BLaER1 treated with 17β-estradiol and CSF1 and Interleukin-3, amounts not matched to agents 10 nM and 100 nM (cell line): Measurements from ENCODE around the gene KCNA10.

ENCODE experiments used
- H3K27ac ChIP-seq, 11 experiments: shearing (Covaris generic); formaldehyde crosslinking; 2 replicates each; pipeline ENCODE4 v1.8.1; 2022
- H3K27me3 ChIP-seq, 11 experiments: shearing (Covaris generic); formaldehyde crosslinking; 2 replicates each; pipeline ENCODE4 v1.8.1; 2022
- H3K36me3 ChIP-seq, 11 experiments: shearing (Covaris generic); formaldehyde crosslinking; 2 replicates each; pipeline ENCODE4 v1.8.1; 2022
- H3K4me1 ChIP-seq, 10 experiments: shearing (Covaris generic); formaldehyde crosslinking; 2 replicates each; pipeline ENCODE4 v1.8.1; 2022
- H3K4me2 ChIP-seq, 11 experiments: shearing (Covaris generic); formaldehyde crosslinking; 2 replicates each; pipeline ENCODE4 v1.8.1; 2022
- H3K4me3 ChIP-seq, 10 experiments: shearing (Covaris generic); formaldehyde crosslinking; 2 replicates each; pipeline ENCODE4 v1.8.1; 2022
- H3K9ac ChIP-seq, 11 experiments: shearing (Covaris generic); formaldehyde crosslinking; 2 replicates each; pipeline ENCODE4 v1.8.1; 2022
- H3K9me3 ChIP-seq, 11 experiments: shearing (Covaris generic); formaldehyde crosslinking; replicated peaks in 1 of 11; 2 replicates each; pipeline ENCODE4 v1.8.1; 2022
- H4K20me1 ChIP-seq, 11 experiments: shearing (Covaris generic); formaldehyde crosslinking; 2 replicates each; pipeline ENCODE4 v1.8.1; 2022
- Cebpa-rat ChIP-seq, 11 experiments: shearing (Covaris generic); IDR thresholded peaks; 2 replicates each; pipeline ENCODE4 v1.8.1; 2022

Gene KCNA10

DNA sequence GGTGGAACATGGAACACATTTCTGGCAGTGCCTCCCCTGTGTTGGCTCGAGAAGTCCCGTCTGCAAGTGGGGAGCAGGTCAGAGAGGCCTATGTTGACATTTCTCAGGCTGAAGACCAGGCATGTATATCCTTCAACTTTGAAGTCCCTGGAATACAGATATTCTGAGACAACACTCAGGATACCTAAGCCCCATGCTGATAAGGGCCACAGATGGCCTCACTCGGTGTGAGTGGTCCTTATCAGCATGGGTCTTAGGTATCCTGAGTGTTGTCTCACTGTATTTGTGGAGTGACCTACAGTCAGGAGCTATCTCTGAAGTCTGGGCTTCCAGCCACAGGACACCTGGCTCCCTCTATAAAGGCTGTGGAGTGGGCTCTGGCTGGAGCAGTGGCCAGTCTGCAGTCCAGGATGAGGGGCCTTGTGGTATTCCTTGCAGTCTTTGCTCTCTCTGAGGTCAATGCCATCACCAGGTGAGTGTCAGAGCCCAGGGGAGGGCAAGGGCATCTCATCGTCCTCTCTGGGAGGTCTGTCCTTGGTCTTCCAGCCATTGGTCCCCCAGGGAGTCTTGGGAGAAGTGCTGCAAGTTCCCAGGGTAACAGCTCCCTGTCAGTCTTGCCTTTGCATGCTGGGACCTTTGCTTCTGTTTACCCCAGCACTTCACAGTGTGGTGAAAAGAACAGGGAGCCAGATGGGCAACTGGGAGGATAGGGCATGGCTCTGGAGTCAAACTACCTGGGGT, 38.4 kb downstream of the KCNA10 start:
- no peak for TF ChIP-seq Cebpa-rat (IDR thresholded peaks at IDR 0.05)
- H3K36me3 ChIP-seq = no peaks in the 10 kb centered on the region

DNA sequence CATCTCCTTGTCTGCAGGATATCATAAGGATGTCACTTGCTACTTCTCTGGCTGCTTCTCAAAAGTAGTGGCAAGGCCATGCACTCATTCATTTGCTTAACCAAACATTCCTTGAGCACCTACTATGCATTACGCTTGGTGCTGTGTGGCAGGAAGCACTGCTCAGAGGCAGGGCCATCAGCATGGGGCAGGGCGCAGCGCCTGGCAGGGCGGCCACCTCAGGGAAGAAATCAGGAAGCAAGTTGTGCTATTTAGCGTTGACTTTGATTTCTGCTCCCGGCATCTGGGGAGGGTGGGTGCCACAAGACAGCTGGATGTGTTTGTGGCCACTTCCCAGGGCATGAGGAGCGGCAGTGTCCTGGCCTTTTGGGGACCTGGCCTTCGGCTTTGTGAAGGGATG, 40.1 kb downstream of the KCNA10 start:
- Histone ChIP-seq H3K27ac (no peak overlapping the region), H3K27me3 (no peaks in the 10 kb centered on the region), H3K36me3 (no peaks in the 10 kb centered on the region), H3K4me2 (no peak overlapping the region), H3K4me1 (peaks cover 0 to 25% (median 9%) of the 10 kb centered on the region in 10 experiments; a peak in 10 of 20 replicates), H4K20me1 (no peaks in the 10 kb centered on the region; a peak in 1 of 22 replicates), H3K4me3 (no peak overlapping the region), H3K9me3 (no peaks in the 10 kb centered on the region), H3K9ac (no peak overlapping the region)
- no peak for TF ChIP-seq Cebpa-rat (IDR thresholded peaks at IDR 0.05)

More for the DNA sequence above, 38.4 kb downstream of the KCNA10 start:
- Histone ChIP-seq H4K20me1 (no peaks in the 10 kb centered on the region; a peak in 2 of 22 replicates), H3K9me3 (no peaks in the 10 kb centered on the region), H3K27ac (no peak overlapping the region), H3K4me3 (no peak overlapping the region), H3K27me3 (no peaks in the 10 kb centered on the region), H3K4me2 (no peak overlapping the region), H3K9ac (no peak overlapping the region), H3K4me1 (peaks cover 0 to 25% (median 9%) of the 10 kb centered on the region in 10 experiments; a peak in 10 of 20 replicates)

DNA sequence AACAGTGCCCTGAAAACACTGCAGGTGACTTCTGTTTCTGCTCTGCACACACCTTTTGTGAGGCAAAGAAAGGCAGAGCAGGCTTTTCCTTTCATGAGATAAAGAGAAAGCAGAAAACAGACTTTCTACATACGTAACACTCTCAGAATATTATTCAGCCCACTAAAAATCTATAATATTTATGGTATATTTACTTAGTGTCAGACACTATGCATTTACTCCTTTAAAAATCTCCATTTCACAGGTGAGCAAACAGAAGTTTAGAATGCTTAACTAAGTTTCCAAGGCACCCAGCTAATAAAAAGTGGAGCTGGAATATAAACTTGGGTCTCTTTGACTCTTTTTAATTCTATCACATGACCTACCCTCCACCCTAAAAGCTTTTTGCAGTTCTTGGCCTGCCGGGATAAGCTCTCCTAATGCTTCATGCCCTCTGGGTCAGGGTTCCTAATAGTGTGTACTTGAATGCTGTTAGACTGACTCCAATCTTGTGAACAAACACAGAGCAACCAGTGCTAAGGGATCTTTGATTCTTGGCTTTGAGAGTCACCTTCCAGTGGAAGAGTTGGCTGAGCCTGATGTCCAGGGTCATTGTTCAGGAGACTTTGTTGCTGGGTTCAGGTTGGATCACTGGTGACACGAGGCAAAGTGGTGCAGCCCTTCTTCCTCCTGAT, 40.9 kb downstream of the KCNA10 start:
- Histone ChIP-seq H3K27ac (no peak overlapping the region), H3K36me3 (no peaks in the 10 kb centered on the region), H4K20me1 (no peaks in the 10 kb centered on the region; a peak in 1 of 22 replicates), H3K9me3 (no peaks in the 10 kb centered on the region), H3K4me3 (no peak overlapping the region), H3K4me2 (no peak overlapping the region), H3K27me3 (no peaks in the 10 kb centered on the region), H3K4me1 (peaks cover 0 to 25% (median 9%) of the 10 kb centered on the region in 10 experiments; a peak in 10 of 20 replicates), H3K9ac (no peak overlapping the region)
- TF ChIP-seq Cebpa-rat (IDR thresholded peaks at IDR 0.05) = no peak

DNA sequence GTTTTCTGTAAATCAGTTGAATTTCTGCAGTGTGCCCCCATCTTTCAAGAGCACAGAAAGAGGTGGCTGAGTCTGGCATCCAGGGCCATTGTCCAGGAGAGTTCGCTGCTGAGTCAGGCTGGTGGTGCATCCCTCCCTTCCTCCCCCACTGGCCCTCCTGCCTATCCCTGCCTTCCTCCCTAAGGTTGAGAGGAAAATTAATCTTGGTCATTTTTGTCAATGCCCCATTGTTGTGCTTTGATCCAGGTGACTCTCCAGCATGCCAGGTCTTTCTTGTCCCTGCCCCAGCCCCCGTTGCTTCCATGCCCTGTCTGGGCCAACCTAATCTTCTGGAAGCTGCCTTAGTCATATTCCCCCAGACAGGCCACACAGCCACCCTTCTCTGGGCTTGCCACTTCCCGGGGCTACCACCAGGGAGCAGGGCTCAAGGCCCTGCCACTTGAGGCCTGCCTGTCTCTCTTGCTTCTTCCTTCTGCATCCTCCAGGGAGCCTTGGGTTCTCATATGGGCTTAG, 41.5 kb downstream of the KCNA10 start:
- no peak overlapping the region for H3K4me2 ChIP-seq
- peaks cover 0 to 19% (median 5%) of the 10 kb centered on the region in 10 experiments; a peak in 10 of 20 replicates for H3K4me1 ChIP-seq
- no peak for TF ChIP-seq Cebpa-rat (IDR thresholded peaks at IDR 0.05)
- no peaks in the 10 kb centered on the region for H3K9me3 ChIP-seq
- no peaks in the 10 kb centered on the region for H3K27me3 ChIP-seq
- H3K9ac ChIP-seq = no peak overlapping the region
- no peaks in the 10 kb centered on the region for H3K36me3 ChIP-seq
- no peaks in the 10 kb centered on the region; a peak in 1 of 22 replicates for H4K20me1 ChIP-seq
- no peak overlapping the region for H3K4me3 ChIP-seq
- no peak overlapping the region for H3K27ac ChIP-seq

DNA sequence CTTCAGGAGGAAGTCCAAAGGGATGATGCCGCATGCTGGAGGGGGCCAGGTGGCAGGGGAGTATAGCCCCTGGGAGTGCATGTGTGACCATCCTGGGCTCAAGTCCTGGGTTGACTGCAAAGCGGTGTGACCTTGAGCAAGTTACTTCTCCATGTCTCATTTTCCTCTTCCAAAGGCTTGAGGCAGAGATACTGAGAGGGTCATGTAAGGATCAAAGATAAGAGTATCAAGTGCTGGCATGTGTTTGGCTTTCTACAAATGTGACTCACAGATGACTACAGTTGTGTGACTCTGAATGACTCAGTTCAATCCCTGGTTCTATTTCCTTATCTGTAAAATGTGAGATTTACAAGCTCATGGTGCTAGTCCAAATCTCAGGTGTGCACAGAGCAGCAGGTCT, 41.9 kb downstream of the KCNA10 start:
- H3K4me1 ChIP-seq = peaks cover 0 to 14% (median 1%) of the 10 kb centered on the region in 10 experiments; a peak in 9 of 20 replicates
- no peaks in the 10 kb centered on the region for H3K36me3 ChIP-seq
- no peak overlapping the region for H3K4me3 ChIP-seq
- H3K27ac ChIP-seq = no peak overlapping the region
- no peak for TF ChIP-seq Cebpa-rat (IDR thresholded peaks at IDR 0.05)
- no peak overlapping the region for H3K4me2 ChIP-seq
- H3K27me3 ChIP-seq = no peaks in the 10 kb centered on the region
- H3K9ac ChIP-seq = no peak overlapping the region
- H3K9me3 ChIP-seq = no peaks in the 10 kb centered on the region
- H4K20me1 ChIP-seq = no peaks in the 10 kb centered on the region; a peak in 1 of 22 replicates

DNA sequence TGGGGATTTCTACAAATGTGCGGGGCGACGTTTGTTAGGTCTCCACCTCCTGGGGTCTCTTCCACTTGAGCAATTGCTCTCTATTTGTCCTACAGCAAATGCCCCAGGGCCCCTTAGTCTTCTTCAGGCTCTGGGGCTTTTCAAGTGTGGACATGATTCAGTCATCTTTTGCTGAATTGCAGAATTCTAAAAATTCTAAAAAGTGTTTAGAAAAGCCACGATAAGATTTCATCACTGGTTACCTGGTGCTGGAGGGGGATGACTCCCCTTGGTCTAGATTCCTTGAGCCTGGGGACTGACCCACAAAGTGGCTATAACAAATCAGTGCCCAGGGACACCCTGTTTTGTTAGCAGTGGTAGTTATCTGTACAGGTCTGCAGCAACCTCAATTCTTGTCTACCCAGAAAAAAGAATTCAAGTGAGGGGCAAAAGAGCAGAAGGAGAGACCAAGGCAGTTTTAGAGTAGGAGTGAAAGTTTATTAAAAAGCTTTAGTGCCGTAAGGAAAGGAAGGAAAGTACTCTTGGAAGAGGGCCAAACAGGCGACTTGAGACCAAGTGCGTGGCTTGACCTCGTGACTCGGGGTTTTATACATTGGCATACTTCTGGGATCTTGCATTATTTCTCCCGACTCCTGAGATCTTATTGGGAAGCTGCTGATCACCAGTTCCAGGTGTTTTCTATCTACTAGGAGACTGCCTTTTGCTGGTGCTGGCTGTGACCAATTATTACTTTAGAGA, 42.8 kb downstream of the KCNA10 start:
- Histone ChIP-seq H3K9ac (no peak overlapping the region), H3K36me3 (no peaks in the 10 kb centered on the region), H3K4me1 (peaks cover 0 to 10% (median 0%) of the 10 kb centered on the region in 10 experiments; a peak in 1 of 20 replicates), H3K27ac (no peak overlapping the region), H4K20me1 (no peaks in the 10 kb centered on the region; a peak in 1 of 22 replicates), H3K27me3 (no peaks in the 10 kb centered on the region), H3K4me3 (no peak overlapping the region), H3K4me2 (no peak overlapping the region), H3K9me3 (no peaks in the 10 kb centered on the region)
- TF ChIP-seq Cebpa-rat (IDR thresholded peaks at IDR 0.05) = no peak

DNA sequence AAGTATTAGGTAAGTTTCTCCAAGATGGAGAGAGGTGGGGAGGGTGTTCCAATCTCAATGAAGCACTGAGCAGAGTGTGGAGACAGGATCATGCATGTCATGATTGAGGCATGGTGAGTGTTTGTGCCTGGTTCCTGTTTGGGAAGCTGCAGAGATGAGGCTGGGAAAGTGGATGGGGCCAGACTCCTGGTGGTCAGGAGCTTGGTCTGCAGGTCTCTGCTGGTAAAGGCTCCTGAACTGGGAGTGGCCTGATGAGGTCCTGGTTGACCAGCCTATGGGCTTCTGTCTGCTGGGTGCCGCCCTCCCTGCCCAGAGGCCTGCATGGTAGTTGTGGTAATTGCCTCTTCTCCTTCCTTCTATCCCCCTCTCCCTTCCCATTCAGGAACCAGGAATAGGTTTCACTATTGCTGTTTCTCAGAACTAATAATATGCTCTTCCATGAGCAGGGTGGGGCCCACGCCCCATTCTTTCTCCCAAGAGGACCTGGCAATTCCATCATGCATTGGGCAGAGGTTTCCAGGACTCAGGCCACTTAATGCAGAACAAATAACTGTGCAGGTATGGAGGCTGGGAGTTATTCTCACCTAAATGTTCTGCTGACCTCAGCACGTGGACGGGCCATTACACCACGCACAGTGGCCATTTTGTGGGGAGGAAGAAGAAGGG, 43.5 kb downstream of the KCNA10 start:
- no peak overlapping the region for H3K4me2 ChIP-seq
- H3K27me3 ChIP-seq = no peaks in the 10 kb centered on the region
- H3K27ac ChIP-seq = no peak overlapping the region
- no peaks in the 10 kb centered on the region for H3K9me3 ChIP-seq
- H4K20me1 ChIP-seq = no peaks in the 10 kb centered on the region; a peak in 1 of 22 replicates
- H3K4me3 ChIP-seq = no peak overlapping the region
- no peaks in the 10 kb centered on the region for H3K36me3 ChIP-seq
- TF ChIP-seq Cebpa-rat (IDR thresholded peaks at IDR 0.05) = no peak
- peaks cover 0 to 10% (median 0%) of the 10 kb centered on the region in 10 experiments; a peak in 1 of 20 replicates for H3K4me1 ChIP-seq
- H3K9ac ChIP-seq = no peak overlapping the region

DNA sequence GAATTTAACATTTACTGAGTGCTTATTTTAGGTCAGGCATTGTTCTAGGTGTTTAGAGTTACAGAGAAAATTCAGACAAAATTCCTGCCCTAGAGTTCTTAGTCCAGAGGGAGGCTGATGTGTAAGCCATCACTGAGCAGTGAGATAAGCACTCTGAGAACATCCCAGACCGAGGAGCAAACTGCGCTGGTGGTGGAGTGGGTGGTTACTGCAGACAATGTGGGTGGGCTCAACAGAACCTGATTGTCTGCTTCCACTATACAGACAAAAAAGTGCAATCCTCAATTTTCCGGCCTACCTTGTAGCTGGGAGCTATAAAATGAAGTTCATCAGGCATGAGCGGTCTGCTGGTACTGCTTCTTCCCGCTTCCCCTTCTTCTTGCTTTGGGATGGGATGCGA, 44.5 kb downstream of the KCNA10 start:
- Histone ChIP-seq H3K4me3 (no peak overlapping the region), H3K9me3 (no peaks in the 10 kb centered on the region), H3K9ac (no peak overlapping the region), H3K36me3 (no peaks in the 10 kb centered on the region), H3K27me3 (no peaks in the 10 kb centered on the region), H3K4me1 (peaks cover 0 to 10% (median 0%) of the 10 kb centered on the region in 10 experiments; a peak in 1 of 20 replicates), H4K20me1 (no peaks in the 10 kb centered on the region), H3K27ac (no peak overlapping the region), H3K4me2 (no peak overlapping the region)
- TF ChIP-seq Cebpa-rat (IDR thresholded peaks at IDR 0.05) = no peak
